ENCODE results near the gene ALAS1. TPM values are rescaled to one million over a fixed set of nuclear protein-coding genes. Genes with fewer than 3 reads are reported as not detected.

ALAS1 gene
- total and polyA plus RNA-seq, 2 of the 13 experiments (the other 11 are each of a cell fraction or from before 2014, with no cell fraction given) = 36.0 to 43.2 TPM

GRCh38 chr3:52231502-52232278, 33.7 kb downstream of the ALAS1 start (continued):
- TF ChIP-seq ZNF891 (CRISPR knock-in tag; IDR thresholded peaks at IDR 0.05) = peak; percentile 57; the same call in 1 of the 2 replicates
- no peak for TF ChIP-seq ZSCAN5A (CRISPR knock-in tag; IDR thresholded peaks at IDR 0.05; ENCODE audit: borderline replicate concordance)
- TF ChIP-seq RFX1 (IDR thresholded peaks at IDR 0.05) = no peak
- no peak for TF ChIP-seq KDM4B (CRISPR knock-in tag; IDR thresholded peaks at IDR 0.05)
- TF ChIP-seq HIC2 (CRISPR knock-in tag; IDR thresholded peaks at IDR 0.05; ENCODE audit: low read depth) = peak; percentile 62; the same call in 1 of the 2 replicates
- no peak for TF ChIP-seq ZNF83 (CRISPR knock-in tag; IDR thresholded peaks at IDR 0.05; ENCODE audit: borderline replicate concordance)
- TF ChIP-seq STAT6 (CRISPR knock-in tag; IDR thresholded peaks at IDR 0.05; ENCODE audit: borderline replicate concordance) = no peak
- TF ChIP-seq HNRNPLL (IDR thresholded peaks at IDR 0.05; ENCODE audit: low read depth, low read length, poor library complexity, severe bottlenecking) = no peak
- no peak for TF ChIP-seq YEATS4 (CRISPR knock-in tag; IDR thresholded peaks at IDR 0.05; ENCODE audit: borderline replicate concordance)
- no peak for TF ChIP-seq ZNF605 (CRISPR knock-in tag; IDR thresholded peaks at IDR 0.05)
- no peak for TF ChIP-seq RORA (CRISPR knock-in tag; IDR thresholded peaks at IDR 0.05)
- no peak for TF ChIP-seq ZNF850 (CRISPR knock-in tag; conservative IDR thresholded peaks at IDR 0.05)
- TF ChIP-seq HIVEP1 (CRISPR knock-in tag; IDR thresholded peaks at IDR 0.05) = 0 out of 2 replicates have a peak, but pooled peaks have one; percentile 11
- no peak for TF ChIP-seq ZNF414 (CRISPR knock-in tag; IDR thresholded peaks at IDR 0.05)
- TF ChIP-seq, protein P1, sequence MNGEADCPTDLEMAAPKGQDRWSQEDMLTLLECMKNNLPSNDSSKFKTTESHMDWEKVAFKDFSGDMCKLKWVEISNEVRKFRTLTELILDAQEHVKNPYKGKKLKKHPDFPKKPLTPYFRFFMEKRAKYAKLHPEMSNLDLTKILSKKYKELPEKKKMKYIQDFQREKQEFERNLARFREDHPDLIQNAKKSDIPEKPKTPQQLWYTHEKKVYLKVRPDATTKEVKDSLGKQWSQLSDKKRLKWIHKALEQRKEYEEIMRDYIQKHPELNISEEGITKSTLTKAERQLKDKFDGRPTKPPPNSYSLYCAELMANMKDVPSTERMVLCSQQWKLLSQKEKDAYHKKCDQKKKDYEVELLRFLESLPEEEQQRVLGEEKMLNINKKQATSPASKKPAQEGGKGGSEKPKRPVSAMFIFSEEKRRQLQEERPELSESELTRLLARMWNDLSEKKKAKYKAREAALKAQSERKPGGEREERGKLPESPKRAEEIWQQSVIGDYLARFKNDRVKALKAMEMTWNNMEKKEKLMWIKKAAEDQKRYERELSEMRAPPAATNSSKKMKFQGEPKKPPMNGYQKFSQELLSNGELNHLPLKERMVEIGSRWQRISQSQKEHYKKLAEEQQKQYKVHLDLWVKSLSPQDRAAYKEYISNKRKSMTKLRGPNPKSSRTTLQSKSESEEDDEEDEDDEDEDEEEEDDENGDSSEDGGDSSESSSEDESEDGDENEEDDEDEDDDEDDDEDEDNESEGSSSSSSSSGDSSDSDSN (CRISPR knock-in tag; IDR thresholded peaks at IDR 0.05) = peak; percentile 46
- TF ChIP-seq HOXA9 (CRISPR knock-in tag; IDR thresholded peaks at IDR 0.05; ENCODE audit: borderline replicate concordance) = no peak
- peak; percentile 22 for TF ChIP-seq YY1 (IDR thresholded peaks at IDR 0.05; ENCODE audit: insufficient read depth, insufficient replicate concordance, low read depth, low read length)
- TF ChIP-seq ZNF230 (CRISPR knock-in tag; IDR thresholded peaks at IDR 0.05) = 0 out of 2 replicates have a peak, but pooled peaks have one; percentile 42
- TF ChIP-seq SMC3 (IDR thresholded peaks at IDR 0.05; ENCODE audit: low read length) = peak; percentile 19; the same call in 1 of the 2 replicates
- no peak for TF ChIP-seq ZNF615 (CRISPR knock-in tag; IDR thresholded peaks at IDR 0.05; ENCODE audit: borderline replicate concordance)

Data from HepG2 (cell line).